K562 (cell line): ENCODE results near the gene KIF6. TPM values are rescaled to one million over a fixed set of nuclear protein-coding genes. Genes with fewer than 3 reads are reported as not detected.

ENCODE experiments used
- ATAC-seq: fragments of 200-7000 bp; cut with Tn5 transposase; 3 replicates; pipeline ENCODE4 v1.9.1; 2020; ENCODE audit warnings: moderate library complexity
- BruUV-seq: library from RNA; stranded (reverse); fragments of 400-500 nt; replicated peaks from 2 replicates; lab custom pipeline; 2021; lab: Mats Ljungman, UMichigan
- CTCF ChIA-PET: fragments of 300-600 bp; formaldehyde crosslinking; extraction: SDS; loops from one replicate; lab custom pipeline; 2021; ENCODE audit warnings: low intra/inter-chr PET ratio; lab: Yijun Ruan, JAX
- POLR2A ChIA-PET: fragments of 300-600, 350-650 bp; sonication (Branson Sonifier 250); formaldehyde crosslinking; extraction: SDS; loops from one replicate; lab custom pipeline; 2021; ENCODE audit warnings: antibody characterized with exemption, inconsistent platforms; lab: Yijun Ruan, JAX
- DNase-seq, 4 experiments: peaks; one replicate each; pipeline versions ENCODE4 v3.0.0 to v3.0.0-alpha.2; 2011 to 2018; ENCODE audit warnings: low spot score in 3 of 4, mixed read lengths in 3 of 4; ENCODE audit errors: extremely low read depth in 1 of 4
- FAIRE-seq: peaks from 2 replicates; lab custom pipeline; 2011; peaks lifted over from hg19 to GRCh38; lab: Jason Lieb, UNC
- H2AFZ ChIP-seq: 2 replicates; pipeline ENCODE4 v1.6.0; 2011; ENCODE audit warnings: low read depth, low read length, control low read depth, inconsistent platforms
- H3K27ac ChIP-seq: fragments of 200-600 bp; 3 replicates; pipeline ENCODE4 v1.8.0; 2011; ENCODE audit warnings: low read depth, mild to moderate bottlenecking, control low read depth, inconsistent platforms, low read length, moderate library complexity, mixed read lengths; ENCODE audit errors: extremely low read depth
- H3K27me3 ChIP-seq, 2 experiments: fragments of 300-600 bp in 1 of 2; 2 replicates in 1 of 2; 3 replicates in 1 of 2; pipeline versions ENCODE4 v1.6.0 to v1.8.0; 2011; ENCODE audit warnings: inconsistent platforms in 2 of 2, low read length in 2 of 2, mild to moderate bottlenecking in 1 of 2, mixed read lengths in 1 of 2, moderate library complexity in 1 of 2; ENCODE audit not compliant: control insufficient read depth in 2 of 2, insufficient read depth in 2 of 2
- H3K36me3 ChIP-seq: fragments of 300-600 bp; 3 replicates; pipeline ENCODE4 v1.8.0; 2011; ENCODE audit warnings: mild to moderate bottlenecking, low read length, inconsistent platforms; ENCODE audit not compliant: control insufficient read depth, insufficient read depth
- H3K4me1 ChIP-seq, 2 experiments: fragments of 200-600 bp in 1 of 2; replicated peaks in 1 of 2; 2 replicates in 1 of 2; 3 replicates in 1 of 2; pipeline versions ENCODE4 v1.5.1 to v1.8.0; 2011; ENCODE audit warnings: inconsistent platforms in 2 of 2, low read length in 2 of 2, mild to moderate bottlenecking in 1 of 2, mixed read lengths in 1 of 2, moderate library complexity in 1 of 2; ENCODE audit not compliant: control insufficient read depth in 2 of 2, insufficient read depth in 2 of 2
- H3K4me2 ChIP-seq: 2 replicates; pipeline ENCODE4 v1.6.1; 2011; ENCODE audit warnings: low read length, control low read depth, inconsistent platforms, mixed read lengths; ENCODE audit not compliant: insufficient read depth
- H3K4me3 ChIP-seq: fragments of 200-600 bp; sonication (generic), shearing (Covaris generic); 2 replicates; pipeline ENCODE4 v1.5.1; 2016; ENCODE audit warnings: control low read depth, inconsistent platforms
- H3K79me2 ChIP-seq: fragments of 200-600 bp; 3 replicates; pipeline ENCODE4 v1.8.0; 2011; ENCODE audit warnings: low read length, inconsistent platforms; ENCODE audit not compliant: control insufficient read depth, insufficient read depth
- H3K9ac ChIP-seq, 2 experiments: 2 replicates each; pipeline versions ENCODE4 v1.6.0 to v1.6.1; 2011; ENCODE audit warnings: low read depth in 2 of 2, low read length in 2 of 2, control low read depth in 1 of 2, inconsistent platforms in 1 of 2, mild to moderate bottlenecking in 1 of 2, mixed read lengths in 1 of 2; ENCODE audit not compliant: insufficient read depth in 1 of 2
- H3K9me1 ChIP-seq: one replicate; pipeline ENCODE4 v1.6.0; 2011; ENCODE audit warnings: inconsistent platforms, mild to moderate bottlenecking, low read length, moderate library complexity; ENCODE audit not compliant: control insufficient read depth, insufficient read depth
- H3K9me3 ChIP-seq: replicated peaks from 2 replicates; pipeline ENCODE4 v1.5.1; 2011; ENCODE audit warnings: low read depth, low read length, inconsistent platforms; ENCODE audit not compliant: control insufficient read depth, insufficient read depth
- H4K20me1 ChIP-seq: replicated peaks from 2 replicates; pipeline ENCODE4 v1.6.1; 2011; ENCODE audit warnings: low read length, inconsistent platforms, mixed read lengths; ENCODE audit not compliant: control insufficient read depth, insufficient read depth
- BRD9 ChIP-seq: fragments of 450-650 bp; IDR thresholded peaks from 2 replicates; pipeline ENCODE4 v1.6.1; 2018; ENCODE audit warnings: low read depth; ENCODE audit not compliant: partially characterized antibody
- BRF1 ChIP-seq: IDR thresholded peaks from 3 replicates; pipeline ENCODE4 v1.6.1; 2011; ENCODE audit warnings: borderline replicate concordance, mild to moderate bottlenecking; ENCODE audit not compliant: insufficient read length; ENCODE audit errors: extremely low read depth
- CBX8 ChIP-seq: fragments of 200-600 bp; sonication (generic); IDR thresholded peaks from 2 replicates; pipeline ENCODE4 v1.6.1; 2012; ENCODE audit warnings: borderline replicate concordance, mixed run types, low read depth, mild to moderate bottlenecking, moderate library complexity, mixed read lengths, low read length, control low read depth, inconsistent platforms; ENCODE audit not compliant: poor library complexity, severe bottlenecking; ENCODE audit errors: extremely low read depth
- FOXP1 ChIP-seq: sonication (generic); formaldehyde crosslinking; IDR thresholded peaks from 2 replicates; pipeline ENCODE4 v1.8.0; 2022; ENCODE audit warnings: mild to moderate bottlenecking, missing genetic modification reagents
- JUN ChIP-seq, 2 experiments: sonication (generic) in 1 of 2; formaldehyde crosslinking in 1 of 2; IDR thresholded peaks; 2 replicates each; pipeline versions ENCODE4 v1.6.1 to v1.8.0; 2012 to 2022; ENCODE audit warnings: borderline replicate concordance in 2 of 2, mild to moderate bottlenecking in 2 of 2, improper control_type of control experiment in 1 of 2, low read depth in 1 of 2, low read length in 1 of 2, missing genetic modification reagents in 1 of 2
- MAFF ChIP-seq: IDR thresholded peaks from 2 replicates; pipeline ENCODE4 v1.6.1; 2012; ENCODE audit warnings: low read length, improper control_type of control experiment
- MCM2 ChIP-seq: fragments of 450-650 bp; IDR thresholded peaks from 2 replicates; pipeline ENCODE4 v1.6.1; 2017; ENCODE audit warnings: low read depth, mild to moderate bottlenecking
- MIER1 ChIP-seq: fragments of 450-650 bp; IDR thresholded peaks from 2 replicates; pipeline ENCODE4 v1.6.1; 2016; ENCODE audit warnings: antibody characterized with exemption, mild to moderate bottlenecking, low read depth
- NFIC ChIP-seq: fragments of 450-650 bp; IDR thresholded peaks from 2 replicates; pipeline ENCODE4 v1.6.1; 2017; ENCODE audit warnings: mild to moderate bottlenecking, inconsistent platforms
- POLR2A ChIP-seq: fragments of 450-650 bp; conservative IDR thresholded peaks from 2 replicates; pipeline ENCODE4 v1.6.1; 2016
- POLR2AphosphoS2 ChIP-seq: IDR thresholded peaks from 2 replicates; pipeline ENCODE4 v1.6.1; 2012; ENCODE audit warnings: low read length, improper control_type of control experiment
- RAD21 ChIP-seq, 2 experiments: fragments of 250-450 bp in 1 of 2; fragments of 450-650 bp in 1 of 2; sonication (Bioruptor Pico) in 1 of 2; formaldehyde crosslinking in 1 of 2; IDR thresholded peaks in 1 of 2; conservative IDR thresholded peaks in 1 of 2; 2 replicates each; pipeline versions ENCODE4 v1.4.0 to v1.8.0; 2020 to 2022; ENCODE audit warnings: mild to moderate bottlenecking in 2 of 2, moderate library complexity in 1 of 2
- SMAD1 ChIP-seq: fragments of 150-350 bp; IDR thresholded peaks from 2 replicates; pipeline ENCODE4 v1.6.1; 2014; ENCODE audit warnings: low read length, low read depth; ENCODE audit not compliant: partially characterized antibody
- ZNF134 ChIP-seq: fragments of 250-450 bp; sonication (Bioruptor Pico); conservative IDR thresholded peaks from 2 replicates; pipeline ENCODE4 v1.4.0; 2020
- ZNF143 ChIP-seq: sonication (generic); formaldehyde crosslinking; IDR thresholded peaks from 2 replicates; pipeline ENCODE4 v1.9.0; 2022; ENCODE audit warnings: mild to moderate bottlenecking, missing genetic modification reagents
- ZNF444 ChIP-seq: fragments of 250-450 bp; sonication (Bioruptor Pico); IDR thresholded peaks from 2 replicates; pipeline ENCODE4 v1.4.0; 2020; ENCODE audit warnings: mild to moderate bottlenecking, moderate library complexity
- ZNF785 ChIP-seq: fragments of 250-450 bp; sonication (Bioruptor Pico); IDR thresholded peaks from 2 replicates; pipeline ENCODE4 v1.4.0; 2020; ENCODE audit warnings: mild to moderate bottlenecking
- WGBS: fragments of 100-300 bp; shearing (Covaris generic); methylation state at CpG from one replicate; pipeline ENCODE4 v1.1.6; 2016; ENCODE audit warnings: low coverage, mixed read lengths; ENCODE audit not compliant: insufficient coverage; ENCODE audit errors: missing lambda C conversion rate; 5-methylcytosine and 5-hydroxymethylcytosine counted together
- in situ Hi-C: fragments of 300-500 bp; cut with MboI; formaldehyde crosslinking; loops from 4 replicates; pipeline ENCODE4 v1.15.0; 2018; ENCODE audit warnings: inconsistent platforms, mixed read lengths
- intact Hi-C: fragments of 100-400 bp; cut with micrococcal nuclease; formaldehyde crosslinking; loops from 2 replicates; pipeline ENCODE4 v1.14.2; 2022
- polyA plus RNA-seq, 8 experiments: library from polyadenylated mRNA; depleted of rRNA in 4 of 8; stranded (reverse) in 5 of 8; unstranded in 3 of 8; fragments of >200 nt; fragmentation: Nextera tagmentation in 2 of 8; fragmentation: Illumina TruSeq in 1 of 8; extraction: Ambion mirVana in 2 of 8; extraction: Trizol in 1 of 8; gene quantifications; 2 replicates each; pipeline versions ENCODE4 v1.2.1 to v1.2.3, GENCODE V29; 2011 to 2014; ENCODE audit warnings: inconsistent platforms in 1 of 8, missing spikeins in 1 of 8
- total RNA-seq, 7 experiments: library from RNA; depleted of rRNA in 6 of 7; stranded (reverse); fragments of >200 nt in 6 of 7; fragmentation: Illumina TruSeq in 2 of 7; extraction: Trizol in 2 of 7; gene quantifications; 2 replicates each; pipeline versions ENCODE4 v1.2.1 to v1.2.3, GENCODE V29; 2011 to 2021; ENCODE audit warnings: low replicate concordance in 1 of 7
- TF ChIP-seq, protein P1 (sequence below): fragments of 250-450 bp; sonication (Bioruptor Pico); IDR thresholded peaks from 2 replicates; pipeline ENCODE4 v1.9.0; 2021; ENCODE audit warnings: mild to moderate bottlenecking, inconsistent platforms

The KIF6 gene
- total and polyA plus RNA-seq, 9 of the 15 experiments (the other 6 are each of a cell fraction or from before 2014, with no cell fraction given) = not detected

DNA sequence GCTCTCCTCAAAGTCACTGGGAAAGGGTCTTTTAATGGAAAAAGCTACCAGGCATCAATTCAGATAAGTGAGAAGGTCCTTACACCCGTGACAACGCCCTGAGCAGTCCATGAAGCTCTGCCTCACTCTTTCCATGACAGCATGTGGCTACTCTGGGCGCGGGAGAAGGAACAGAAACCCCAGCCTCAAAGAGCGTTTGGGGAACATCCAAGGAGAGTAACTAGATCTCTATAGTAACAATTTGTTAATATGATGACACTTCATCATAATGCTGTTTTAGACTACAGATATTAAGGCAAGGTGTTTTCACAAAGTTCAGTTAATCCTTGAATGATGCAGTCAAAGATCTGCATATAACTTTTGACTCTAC, 55.2 kb downstream of the KIF6 start (continued):
- TF ChIP-seq NFIC = no peak
- no peak for TF ChIP-seq RAD21 (CRISPR knock-in tag; conservative IDR thresholded peaks at IDR 0.05 in 1 of 2, IDR thresholded peaks at IDR 0.05 in 1 of 2)
- no peak for TF ChIP-seq MAFF
- TF ChIP-seq ZNF785 (CRISPR knock-in tag) = no peak
- TF ChIP-seq JUN (IDR thresholded peaks at IDR 0.05; ENCODE audit: borderline replicate concordance, low read depth, low read length) = no peak
- TF ChIP-seq JUN (CRISPR knock-in tag; IDR thresholded peaks at IDR 0.05; ENCODE audit: borderline replicate concordance) = no peak
- no peak for TF ChIP-seq POLR2AphosphoS2
- TF ChIP-seq, protein P1, sequence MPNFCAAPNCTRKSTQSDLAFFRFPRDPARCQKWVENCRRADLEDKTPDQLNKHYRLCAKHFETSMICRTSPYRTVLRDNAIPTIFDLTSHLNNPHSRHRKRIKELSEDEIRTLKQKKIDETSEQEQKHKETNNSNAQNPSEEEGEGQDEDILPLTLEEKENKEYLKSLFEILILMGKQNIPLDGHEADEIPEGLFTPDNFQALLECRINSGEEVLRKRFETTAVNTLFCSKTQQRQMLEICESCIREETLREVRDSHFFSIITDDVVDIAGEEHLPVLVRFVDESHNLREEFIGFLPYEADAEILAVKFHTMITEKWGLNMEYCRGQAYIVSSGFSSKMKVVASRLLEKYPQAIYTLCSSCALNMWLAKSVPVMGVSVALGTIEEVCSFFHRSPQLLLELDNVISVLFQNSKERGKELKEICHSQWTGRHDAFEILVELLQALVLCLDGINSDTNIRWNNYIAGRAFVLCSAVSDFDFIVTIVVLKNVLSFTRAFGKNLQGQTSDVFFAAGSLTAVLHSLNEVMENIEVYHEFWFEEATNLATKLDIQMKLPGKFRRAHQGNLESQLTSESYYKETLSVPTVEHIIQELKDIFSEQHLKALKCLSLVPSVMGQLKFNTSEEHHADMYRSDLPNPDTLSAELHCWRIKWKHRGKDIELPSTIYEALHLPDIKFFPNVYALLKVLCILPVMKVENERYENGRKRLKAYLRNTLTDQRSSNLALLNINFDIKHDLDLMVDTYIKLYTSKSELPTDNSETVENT (CRISPR knock-in tag) = no peak

DNA sequence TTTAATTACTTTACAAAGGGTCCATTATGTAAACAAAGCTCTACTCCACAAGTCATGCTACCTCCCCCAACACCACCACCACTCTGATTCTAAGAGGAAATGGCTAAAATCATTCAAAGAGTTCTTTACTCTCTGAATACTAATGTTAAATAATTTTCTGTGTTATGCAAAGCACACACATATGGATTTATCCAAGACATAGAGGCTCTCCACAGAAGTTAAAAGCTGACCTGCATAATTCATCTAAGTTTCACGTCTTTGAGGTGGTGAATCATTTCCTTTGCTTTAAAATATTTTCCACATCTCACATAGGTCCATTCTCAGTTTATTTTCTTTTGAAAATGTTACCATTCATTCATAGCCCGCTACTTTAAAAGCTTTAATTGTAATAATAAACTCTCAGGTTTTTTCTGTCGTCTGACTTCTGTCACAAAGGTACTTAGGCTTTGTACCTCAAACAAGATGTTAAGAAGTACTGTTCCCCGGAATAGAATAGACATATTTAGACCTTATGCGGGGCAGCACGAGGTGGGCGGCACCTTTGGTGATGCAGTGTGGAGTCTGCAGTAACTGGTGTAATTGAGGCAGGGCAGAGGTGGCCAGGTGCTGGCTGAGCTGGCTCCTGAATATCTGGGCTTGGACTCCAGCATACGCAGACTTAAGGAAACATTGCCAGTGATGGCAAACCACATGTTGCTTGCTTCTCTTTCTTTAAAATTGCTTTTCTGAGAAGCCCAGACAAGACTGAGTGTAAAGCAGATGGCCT, 55.8 kb downstream of the KIF6 start:
- Histone ChIP-seq H3K36me3 (no peaks in the 10 kb centered on the region), H3K4me3 (no peak overlapping the region), H3K79me2 (no peaks in the 10 kb centered on the region), H3K9ac (no peak overlapping the region), H3K27ac (no peak overlapping the region), H2AFZ (no peak overlapping the region), H3K4me2 (no peak overlapping the region), H3K4me1 (no peaks in the 10 kb centered on the region), H3K27me3 (no peaks in the 10 kb centered on the region), H3K9me3 (no peaks in the 10 kb centered on the region), H4K20me1 (no peaks in the 10 kb centered on the region), H3K9me1 (no peaks in the 10 kb centered on the region)
- no peak for FAIRE-seq
- in situ Hi-C loops = no loop called here
- no peak for ATAC-seq
- 0% methylated on average over 8 of the region's 8 CpGs for WGBS
- no TSS peak for BruUV-seq
- ChIA-PET POLR2A (interaction anchor here (0.6 kb wide), 2 partner anchors 9 to 1460 kb away, joined by 3 read pairs; no protein-coding TSS in a partner anchor), CTCF (no interaction called here)
- DNase-seq = no peak
- intact Hi-C loops = no loop called here
- TF ChIP-seq SMAD1 (no peak), FOXP1 (no peak), MCM2 (no peak), ZNF134 (CRISPR knock-in tag) (no peak), ZNF444 (no peak), CBX8 (no peak), ZNF143 (CRISPR knock-in tag) (no peak), BRF1 (no peak), POLR2A (no peak), MIER1 (no peak), BRD9 (no peak)
